Retinal pigment epithelial cell (primary cell): ENCODE measurements around the gene LAG3.

Source experiments
- DNase-seq: peaks from one replicate; pipeline ENCODE4 v3.0.0-alpha.2; 2010; ENCODE audit warnings: low read depth
- H3K4me3 ChIP-seq: 2 replicates; pipeline ENCODE4 v1.5.1; 2011; ENCODE audit warnings: mild to moderate bottlenecking, low read length, control low read depth, moderate library complexity
- CTCF ChIP-seq: conservative IDR thresholded peaks from 2 replicates; pipeline ENCODE4 v1.5.1; 2011; ENCODE audit warnings: low read depth, low read length, control low read depth, inconsistent platforms

Gene LAG3

GRCh38 chr12:6778574-6779550, 6.5 kb downstream of the LAG3 start:
- TF ChIP-seq CTCF, result peak; percentile 95
- H3K4me3 ChIP-seq, result peak overlapping the region; percentile 43
- peak; percentile 40 for DNase-seq

- H3K4me3 ChIP-seq, result no peak overlapping the region
- no peak for TF ChIP-seq CTCF
- no peak for DNase-seq
Measured at GRCh38 chr12:6779708-6780432, 7.5 kb downstream of the LAG3 start.

- H3K4me3 ChIP-seq, result no peak overlapping the region
- TF ChIP-seq CTCF, result no peak
- no peak for DNase-seq
Measured at GRCh38 chr12:6780573-6780972, 8.3 kb downstream of the LAG3 start.

GRCh38 chr12:6782119-6782518, 9.8 kb downstream of the LAG3 start:
- DNase-seq, result no peak
- no peak for TF ChIP-seq CTCF
- H3K4me3 ChIP-seq, result no peak overlapping the region

- no peak for DNase-seq
- no peak overlapping the region for H3K4me3 ChIP-seq
- no peak for TF ChIP-seq CTCF
Measured at GRCh38 chr12:6782850-6783566, 10.7 kb downstream of the LAG3 start.

GRCh38 chr12:6783828-6784227, 11.5 kb downstream of the LAG3 start:
- TF ChIP-seq CTCF, result no peak
- no peak for DNase-seq
- H3K4me3 ChIP-seq, result no peak overlapping the region
